ENCODE results near the gene ANXA6.

The ANXA6 gene

GRCh38 chr5:151064916-151065499 is 92.6 kb downstream of the ANXA6 start:
- H3K27me3 ChIP-seq, result no peaks in the 10 kb centered on the region
- H3K4me1 ChIP-seq, result peaks cover 3% of the 10 kb centered on the region
- TF ChIP-seq CTCF (IDR thresholded peaks at IDR 0.05; ENCODE audit: low read depth, low read length), result no peak
- DNase-seq, result no peak
- no peak overlapping the region for H3K4me3 ChIP-seq (ENCODE audit: low read depth, low read length)
- H3K9me3 ChIP-seq, result no peaks in the 10 kb centered on the region
- H3K36me3 ChIP-seq, result peaks cover 16% of the 10 kb centered on the region

- TF ChIP-seq CTCF (IDR thresholded peaks at IDR 0.05; ENCODE audit: low read depth, low read length), result no peak
- H3K4me1 ChIP-seq, result peaks cover 5% of the 10 kb centered on the region
- H3K36me3 ChIP-seq, result peaks cover 29% of the 10 kb centered on the region
- H3K9me3 ChIP-seq, result no peaks in the 10 kb centered on the region
- no peak overlapping the region for H3K4me3 ChIP-seq (ENCODE audit: low read depth, low read length)
- H3K27me3 ChIP-seq, result no peaks in the 10 kb centered on the region
- DNase-seq, result no peak
Measured at GRCh38 chr5:151063142-151063989, 94.2 kb downstream of the ANXA6 start.

DNA sequence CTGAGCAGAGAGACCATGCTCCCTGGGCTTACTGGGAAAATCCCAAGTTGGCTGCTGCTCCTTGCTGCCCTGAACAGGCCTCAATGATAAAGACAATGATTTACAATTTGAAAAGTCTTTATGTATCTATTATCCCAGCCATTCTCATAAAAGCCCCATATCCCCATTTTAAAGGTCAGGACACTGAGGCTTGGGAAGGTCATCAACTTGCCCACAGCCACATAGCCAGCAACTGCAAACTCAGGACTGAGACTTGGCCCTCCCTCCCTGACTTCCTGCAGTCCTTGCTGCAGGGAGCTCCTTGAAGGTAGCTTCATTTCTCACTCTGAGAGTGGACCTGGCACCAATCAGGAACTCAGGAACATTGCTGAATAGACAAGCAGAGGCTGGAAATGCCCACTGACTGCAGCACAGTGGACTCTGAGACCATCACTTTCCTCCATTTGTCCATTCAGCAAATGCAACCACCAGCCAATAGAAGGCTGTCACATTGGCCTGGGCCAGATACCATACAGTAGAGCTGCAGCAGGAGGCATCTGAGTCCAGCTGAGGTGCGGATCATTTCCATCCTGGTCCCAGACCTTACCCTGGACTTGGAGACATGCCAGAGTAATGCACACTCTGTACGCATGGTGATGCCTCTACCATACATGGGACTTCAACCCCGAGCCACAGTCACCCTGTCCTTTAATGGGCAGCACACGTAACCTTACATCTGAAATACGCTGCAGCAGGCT is 95.0 kb downstream of the ANXA6 start:
- no peaks in the 10 kb centered on the region for H3K9me3 ChIP-seq
- H3K4me3 ChIP-seq (ENCODE audit: low read depth, low read length), result no peak overlapping the region
- H3K36me3 ChIP-seq, result peaks cover 31% of the 10 kb centered on the region
- DNase-seq, result no peak
- no peak for TF ChIP-seq CTCF (IDR thresholded peaks at IDR 0.05; ENCODE audit: low read depth, low read length)
- H3K27me3 ChIP-seq, result no peaks in the 10 kb centered on the region
- peaks cover 5% of the 10 kb centered on the region for H3K4me1 ChIP-seq

DNA sequence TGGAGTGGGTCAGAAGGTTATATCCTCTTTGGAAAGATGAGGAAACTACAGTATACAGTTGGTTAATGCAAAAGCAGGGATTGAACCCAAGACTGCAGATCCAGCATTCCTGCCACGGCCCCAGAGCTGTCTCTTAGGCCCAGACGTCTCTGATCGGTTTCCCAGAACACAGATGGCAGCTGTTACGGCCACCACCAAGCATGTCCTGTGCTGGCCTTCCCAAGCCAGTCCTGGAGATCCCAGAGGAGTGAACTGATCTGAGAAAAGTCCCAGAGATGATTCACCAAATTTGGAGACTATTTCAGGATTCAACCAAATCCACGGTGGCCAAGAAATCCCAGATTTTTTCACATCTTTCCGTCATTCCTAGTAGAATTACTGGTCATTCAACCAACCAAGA is 96.8 kb downstream of the ANXA6 start:
- no peak for TF ChIP-seq CTCF (IDR thresholded peaks at IDR 0.05; ENCODE audit: low read depth, low read length)
- H3K4me3 ChIP-seq (ENCODE audit: low read depth, low read length), result no peak overlapping the region
- H3K36me3 ChIP-seq, result peaks cover 34% of the 10 kb centered on the region
- H3K27me3 ChIP-seq, result no peaks in the 10 kb centered on the region
- H3K4me1 ChIP-seq, result peaks cover 5% of the 10 kb centered on the region
- no peaks in the 10 kb centered on the region for H3K9me3 ChIP-seq
- no peak for DNase-seq

GRCh38 chr5:151058891-151059489 is 98.6 kb downstream of the ANXA6 start:
- Histone ChIP-seq H3K4me1 (peaks cover 5% of the 10 kb centered on the region), H3K4me3 (ENCODE audit: low read depth, low read length) (no peak overlapping the region)
- TF ChIP-seq CTCF (IDR thresholded peaks at IDR 0.05; ENCODE audit: low read depth, low read length), result no peak

More at GRCh38 chr5:151058891-151059489, 98.6 kb downstream of the ANXA6 start:
- DNase-seq, result no peak
- Histone ChIP-seq H3K9me3 (no peaks in the 10 kb centered on the region), H3K36me3 (peaks cover 34% of the 10 kb centered on the region), H3K27me3 (no peaks in the 10 kb centered on the region)

All from BE2C (cell line).